H1 (cell line): ENCODE results near the gene VMP1. TPM values are rescaled to one million over a fixed set of nuclear protein-coding genes. Genes with fewer than 3 reads are reported as not detected.

Experiments
- CTCF ChIA-PET: fragments of 300-600 bp; sonication (Branson Sonifier 250); formaldehyde crosslinking; loops from one replicate; lab custom pipeline; 2021; ENCODE audit not compliant: partially characterized antibody; lab: Charles Lee
- POLR2A ChIA-PET: fragments of 300-600 bp; sonication (Branson Sonifier 250); formaldehyde crosslinking; loops from one replicate; lab custom pipeline; 2021; ENCODE audit warnings: inconsistent platforms; ENCODE audit not compliant: partially characterized antibody; lab: Charles Lee
- DNase-seq, 2 experiments: peaks; one replicate each; pipeline versions ENCODE4 v3.0.0 to v3.0.0-alpha.2; 2010 to 2022; ENCODE audit warnings: low spot score in 2 of 2, low read depth in 1 of 2, mixed read lengths in 1 of 2
- FAIRE-seq: peaks from 2 replicates; lab custom pipeline; 2011; peaks lifted over from hg19 to GRCh38; lab: Jason Lieb, UNC
- H2AFZ ChIP-seq: 2 replicates; pipeline ENCODE4 v1.8.1; 2012; ENCODE audit warnings: low read length, inconsistent platforms
- H2AK5ac ChIP-seq: 2 replicates; pipeline ENCODE4 v1.6.1; 2013; ENCODE audit warnings: low read depth, low read length
- H2BK120ac ChIP-seq: replicated peaks from 2 replicates; pipeline ENCODE3; 2013; ENCODE audit warnings: low read depth, low read length, inconsistent platforms
- H2BK12ac ChIP-seq: 2 replicates; pipeline ENCODE4 v1.6.1; 2013; ENCODE audit warnings: low read depth, low read length
- H2BK15ac ChIP-seq: 2 replicates; pipeline ENCODE4 v1.6.1; 2013; ENCODE audit warnings: low read length
- H2BK20ac ChIP-seq: 2 replicates; pipeline ENCODE4 v1.6.1; 2013; ENCODE audit warnings: low read length
- H2BK5ac ChIP-seq: 2 replicates; pipeline ENCODE4 v1.6.1; 2013; ENCODE audit warnings: low read depth, low read length
- H3K14ac ChIP-seq: 2 replicates; pipeline ENCODE4 v1.6.1; 2013; ENCODE audit warnings: inconsistent platforms; ENCODE audit not compliant: insufficient read length
- H3K18ac ChIP-seq: 2 replicates; pipeline ENCODE4 v1.6.1; 2013; ENCODE audit warnings: low read length; ENCODE audit errors: extremely low read depth
- H3K23ac ChIP-seq: 2 replicates; pipeline ENCODE4 v1.6.1; 2013; ENCODE audit warnings: inconsistent platforms; ENCODE audit not compliant: insufficient read length
- H3K23me2 ChIP-seq: 2 replicates; pipeline ENCODE4 v1.6.1; 2013; ENCODE audit warnings: low read depth, low read length
- H3K27ac ChIP-seq: 2 replicates; pipeline ENCODE4 v1.6.1; 2011; ENCODE audit warnings: low read depth, low read length, inconsistent platforms
- H3K27me3 ChIP-seq, 4 experiments: replicated peaks in 1 of 4; 1 replicate in 1 of 4; 2 replicates in 3 of 4; pipeline versions ENCODE4 v1.6.1 to v1.8.1; 2011 to 2013; ENCODE audit warnings: low read length in 3 of 4, mild to moderate bottlenecking in 3 of 4, inconsistent platforms in 2 of 4, mixed read lengths in 2 of 4, moderate library complexity in 1 of 4; ENCODE audit not compliant: control insufficient read depth in 3 of 4, insufficient read depth in 3 of 4; ENCODE audit errors: extremely low read depth in 1 of 4
- H3K36me3 ChIP-seq, 4 experiments: 2 replicates each; pipeline versions ENCODE4 v1.6.1 to v1.8.1; 2011 to 2013; ENCODE audit warnings: mild to moderate bottlenecking in 4 of 4, low read length in 3 of 4, moderate library complexity in 2 of 4, control low read depth in 1 of 4, inconsistent platforms in 1 of 4; ENCODE audit not compliant: insufficient read depth in 4 of 4, control insufficient read depth in 2 of 4
- H3K4ac ChIP-seq: replicated peaks from 2 replicates; pipeline ENCODE3; 2013; ENCODE audit warnings: low read length, low read depth, mixed read lengths, inconsistent platforms; ENCODE audit not compliant: insufficient read length
- H3K4me1 ChIP-seq, 4 experiments: replicated peaks in 1 of 4; 1 replicate in 1 of 4; 2 replicates in 3 of 4; pipeline versions ENCODE4 v1.6.1 to v1.8.1; 2011 to 2013; ENCODE audit warnings: low read length in 3 of 4, inconsistent platforms in 2 of 4, mixed read lengths in 1 of 4; ENCODE audit not compliant: insufficient read depth in 4 of 4, control insufficient read depth in 3 of 4
- H3K4me2 ChIP-seq, 2 experiments: 2 replicates each; pipeline versions ENCODE4 v1.6.1 to v1.8.1; 2011 to 2013; ENCODE audit warnings: low read depth in 2 of 2, low read length in 2 of 2, control low read depth in 1 of 2, inconsistent platforms in 1 of 2, mild to moderate bottlenecking in 1 of 2; ENCODE audit not compliant: insufficient read depth in 1 of 2
- H3K4me3 ChIP-seq, 4 experiments: fragments of 200-600, 300-600 bp in 1 of 4; sonication (generic), shearing (Covaris generic), sonication (Bioruptor Twin) in 1 of 4; 2 replicates each; pipeline versions ENCODE4 v1.5.1 to v1.8.1; 2011 to 2016; ENCODE audit warnings: low read length in 4 of 4, low read depth in 3 of 4, control low read depth in 2 of 4, inconsistent platforms in 2 of 4, mild to moderate bottlenecking in 2 of 4, mixed read lengths in 1 of 4, moderate library complexity in 1 of 4; ENCODE audit not compliant: insufficient read depth in 2 of 4; ENCODE audit errors: extremely low read depth in 1 of 4
- H3K56ac ChIP-seq: replicated peaks from 2 replicates; pipeline ENCODE3; 2013; ENCODE audit warnings: low read depth, mild to moderate bottlenecking, mixed read lengths, low read length, inconsistent platforms; ENCODE audit not compliant: insufficient read length
- H3K79me1 ChIP-seq: 2 replicates; pipeline ENCODE4 v1.6.1; 2013; ENCODE audit warnings: low read depth, low read length, control low read depth
- H3K79me2 ChIP-seq, 2 experiments: 2 replicates each; pipeline versions ENCODE4 v1.6.1 to v1.8.1; 2012 to 2013; ENCODE audit warnings: low read length in 2 of 2, mild to moderate bottlenecking in 2 of 2, inconsistent platforms in 1 of 2; ENCODE audit not compliant: insufficient read depth in 2 of 2, control insufficient read depth in 1 of 2
- H3K9ac ChIP-seq, 4 experiments: replicated peaks in 1 of 4; 1 replicate in 1 of 4; 2 replicates in 3 of 4; pipeline versions ENCODE4 v1.6.1 to v1.8.1; 2011 to 2013; ENCODE audit warnings: low read depth in 3 of 4, low read length in 3 of 4, control low read depth in 2 of 4, mild to moderate bottlenecking in 2 of 4, moderate library complexity in 2 of 4, inconsistent platforms in 1 of 4; ENCODE audit errors: extremely low read depth in 1 of 4
- H3K9me3 ChIP-seq, 2 experiments: 2 replicates each; pipeline versions ENCODE4 v1.6.1 to v1.8.1; 2012 to 2013; ENCODE audit warnings: mild to moderate bottlenecking in 2 of 2, moderate library complexity in 2 of 2, control low read depth in 1 of 2, inconsistent platforms in 1 of 2, low read depth in 1 of 2, low read length in 1 of 2, mixed read lengths in 1 of 2; ENCODE audit not compliant: insufficient read depth in 2 of 2
- H4K20me1 ChIP-seq, 2 experiments: replicated peaks in 1 of 2; 2 replicates each; pipeline versions ENCODE3 to v1.8.1; 2011 to 2013; ENCODE audit warnings: inconsistent platforms in 2 of 2, low read length in 2 of 2, mild to moderate bottlenecking in 1 of 2; ENCODE audit not compliant: insufficient read depth in 2 of 2, control insufficient read depth in 1 of 2
- H4K5ac ChIP-seq: 2 replicates; pipeline ENCODE4 v1.6.1; 2013; ENCODE audit warnings: low read length, low read depth, mixed read lengths, inconsistent platforms; ENCODE audit not compliant: insufficient read length
- H4K8ac ChIP-seq: 2 replicates; pipeline ENCODE4 v1.8.0; 2013; ENCODE audit warnings: mild to moderate bottlenecking, moderate library complexity, low read length, inconsistent platforms; ENCODE audit not compliant: insufficient read depth; ENCODE audit errors: extremely low read depth
- H4K91ac ChIP-seq: replicated peaks from 2 replicates; pipeline ENCODE3; 2013; ENCODE audit warnings: low read length, mixed read lengths, inconsistent platforms; ENCODE audit not compliant: insufficient read length
- ATF2 ChIP-seq: IDR thresholded peaks from 2 replicates; pipeline ENCODE4 v1.6.1; 2012; ENCODE audit warnings: low read length, inconsistent platforms
- BRCA1 ChIP-seq: IDR thresholded peaks from 2 replicates; pipeline ENCODE4 v1.6.1; 2012; ENCODE audit warnings: low read depth, low read length, improper control_type of control experiment
- CEBPB ChIP-seq: IDR thresholded peaks from 2 replicates; pipeline ENCODE4 v1.6.1; 2012; ENCODE audit warnings: low read depth, low read length
- CHD2 ChIP-seq: IDR thresholded peaks from 2 replicates; pipeline ENCODE4 v1.6.1; 2012; ENCODE audit warnings: low read length, improper control_type of control experiment
- CTCF ChIP-seq, 3 experiments: IDR thresholded peaks; 1 replicate in 2 of 3; 2 replicates in 1 of 3; pipeline versions ENCODE4 v1.5.1 to v1.6.1; 2011; ENCODE audit warnings: low read length in 3 of 3, mild to moderate bottlenecking in 3 of 3, inconsistent platforms in 2 of 3, low read depth in 1 of 3, moderate library complexity in 1 of 3; ENCODE audit not compliant: insufficient read depth in 1 of 3; ENCODE audit errors: control extremely low read depth in 1 of 3
- GABPA ChIP-seq: IDR thresholded peaks from 2 replicates; pipeline ENCODE4 v1.6.1; 2011; ENCODE audit warnings: mild to moderate bottlenecking, low read length, moderate library complexity, borderline replicate concordance; ENCODE audit not compliant: insufficient read depth
- KDM5A ChIP-seq: fragments of 200-600 bp; IDR thresholded peaks from 2 replicates; pipeline ENCODE4 v1.7.1; 2012; ENCODE audit warnings: mild to moderate bottlenecking, low read length, inconsistent platforms, mixed read lengths
- NANOG ChIP-seq: IDR thresholded peaks from 2 replicates; pipeline ENCODE4 v1.6.1; 2011; ENCODE audit warnings: low read length, low read depth, mild to moderate bottlenecking, inconsistent platforms; ENCODE audit not compliant: insufficient read depth, poor library complexity, severe bottlenecking
- SP2 ChIP-seq: IDR thresholded peaks from 2 replicates; pipeline ENCODE4 v1.6.1; 2012; ENCODE audit warnings: mild to moderate bottlenecking, low read length, inconsistent platforms
- SRF ChIP-seq: IDR thresholded peaks from 2 replicates; pipeline ENCODE4 v1.6.1; 2011; ENCODE audit warnings: mild to moderate bottlenecking, low read depth, low read length, moderate library complexity
- TCF12 ChIP-seq: IDR thresholded peaks from 2 replicates; pipeline ENCODE4 v1.6.1; 2011; ENCODE audit warnings: low read depth, mild to moderate bottlenecking, low read length
- polyA plus RNA-seq, 7 experiments: library from polyadenylated mRNA; depleted of rRNA in 3 of 7; stranded (reverse) in 5 of 7; unstranded in 2 of 7; fragments of >200 nt in 5 of 7; fragments of 200-250 nt in 2 of 7; gene quantifications; 1 replicate in 5 of 7; 2 replicates in 1 of 7; 4 replicates in 1 of 7; pipeline versions ENCODE4 v1.2.1 to v1.2.3, GENCODE V29; 2011 to 2013; ENCODE audit warnings: missing spikeins in 2 of 7, mixed read lengths in 2 of 7
- total RNA-seq: library from RNA; stranded (reverse); fragmentation: NEBNext Ultra II Directional; extraction: Animal tissue kit (Norgen Biotek cat#: 25700); gene quantifications from 2 replicates; pipeline ENCODE4 v1.2.1, GENCODE V29; 2021

Gene VMP1
- total and polyA plus RNA-seq, 2 of the 8 experiments (the other 6 are each of a cell fraction or from before 2014, with no cell fraction given): 45.0 to 92.7 TPM

- Histone ChIP-seq H3K27ac (no peak overlapping the region), H2AFZ (no peak overlapping the region), H2BK15ac (no peak overlapping the region), H3K4me2 (no peak overlapping the region), H3K79me1 (no peaks in the 10 kb centered on the region), H2BK12ac (no peak overlapping the region), H2AK5ac (no peak overlapping the region), H3K56ac (no peak overlapping the region), H4K8ac (no peak overlapping the region; the same call in 1 of the 2 replicates), H2BK20ac (no peak overlapping the region), H4K20me1 (peaks cover 3 to 4% of the 10 kb centered on the region in 2 experiments), H3K14ac (no peak overlapping the region), H3K23me2 (no peaks in the 10 kb centered on the region), H2BK120ac (no peak overlapping the region), H3K23ac (no peak overlapping the region), H3K36me3 (peaks cover 25 to 98% (median 81%) of the 10 kb centered on the region in 4 experiments), H3K18ac (no peak overlapping the region), H3K9me3 (no peaks in the 10 kb centered on the region), H3K4me1 (no peaks in the 10 kb centered on the region), H3K79me2 (no peaks in the 10 kb centered on the region), H4K5ac (no peak overlapping the region), H4K91ac (no peak overlapping the region), H3K9ac (no peak overlapping the region), H3K4me3 (no peak overlapping the region), H3K27me3 (no peaks in the 10 kb centered on the region), H3K4ac (no peak overlapping the region), H2BK5ac (no peak overlapping the region)
- FAIRE-seq: no peak
- POLR2A ChIA-PET: interaction anchor here (1.1 to 1.9 kb wide), 3 partner anchors 10 to 26 kb away, joined by 3 to 5 read pairs (median 4); no protein-coding TSS in a partner anchor
- CTCF ChIA-PET: interaction anchor here (0.9 to 1.3 kb wide), 4 partner anchors 9 to 354 kb away, joined by 3 to 6 read pairs (median 3); no protein-coding TSS in a partner anchor
- DNase-seq: no peak
- TF ChIP-seq SP2 (no peak), CTCF (IDR thresholded peaks at IDR 0.05; ENCODE audit: control extremely low read depth in 1 of 3, insufficient read depth in 1 of 3, low read depth in 1 of 3, low read length in 3 of 3) (no peak), CEBPB (no peak), NANOG (no peak), TCF12 (no peak), SRF (no peak), BRCA1 (no peak), ATF2 (no peak), GABPA (no peak), CHD2 (no peak), KDM5A (no peak)
Measured at GRCh38 chr17:59683283-59683682, 24.2 kb upstream of the VMP1 start.
